ENCODE measurements around the gene KIAA1549.
"Not testable (repeated sequence)": the region's sequence is repeated elsewhere in the genome, so short reads cannot be mapped to it uniquely, and the experiment has no call there.

The KIAA1549 gene

GRCh38 chr7:138941545-138941944 is 39.6 kb downstream of the KIAA1549 start:
- no peak for DNase-seq

GRCh38 chr7:138940602-138941001 is 40.6 kb downstream of the KIAA1549 start:
- not testable (repeated sequence) for DNase-seq

GRCh38 chr7:138937484-138937883 is 43.7 kb downstream of the KIAA1549 start:
- DNase-seq: no peak

- no peak for DNase-seq
Measured at GRCh38 chr7:138935465-138936011, 45.7 kb downstream of the KIAA1549 start.

- no peak for DNase-seq
Measured at GRCh38 chr7:138934861-138935260, 46.3 kb downstream of the KIAA1549 start.

GRCh38 chr7:138934367-138934766 is 46.8 kb downstream of the KIAA1549 start:
- DNase-seq: no peak

- DNase-seq: no peak
Measured at GRCh38 chr7:138932870-138933269, 48.3 kb downstream of the KIAA1549 start.

GRCh38 chr7:138932427-138932826 is 48.8 kb downstream of the KIAA1549 start:
- DNase-seq: no peak

GRCh38 chr7:138929969-138930368 is 51.2 kb downstream of the KIAA1549 start:
- no peak for DNase-seq

GRCh38 chr7:138926241-138926612 is 55.0 kb downstream of the KIAA1549 start:
- DNase-seq: no peak

GRCh38 chr7:138924501-138925225 is 56.5 kb downstream of the KIAA1549 start:
- no peak for DNase-seq

GRCh38 chr7:138921277-138921676 is 59.9 kb downstream of the KIAA1549 start:
- DNase-seq: no peak

GRCh38 chr7:138919911-138920310 is 61.3 kb downstream of the KIAA1549 start:
- no peak for DNase-seq

GRCh38 chr7:138919216-138919615 is 62.0 kb downstream of the KIAA1549 start:
- no peak for DNase-seq

GRCh38 chr7:138918756-138919155 is 62.4 kb downstream of the KIAA1549 start:
- no peak for DNase-seq

GRCh38 chr7:138918176-138918575 is 63.0 kb downstream of the KIAA1549 start:
- no peak for DNase-seq

- no peak for DNase-seq
Measured at GRCh38 chr7:138917771-138918170, 63.4 kb downstream of the KIAA1549 start.

GRCh38 chr7:138916731-138917130 is 64.5 kb downstream of the KIAA1549 start:
- DNase-seq: no peak

GRCh38 chr7:138916275-138916674 is 64.9 kb downstream of the KIAA1549 start:
- DNase-seq: no peak

- DNase-seq: no peak
Measured at GRCh38 chr7:138913783-138914182, 67.4 kb downstream of the KIAA1549 start.

- DNase-seq: no peak
Measured at GRCh38 chr7:138911007-138911406, 70.2 kb downstream of the KIAA1549 start.

GRCh38 chr7:138907850-138908249 is 73.3 kb downstream of the KIAA1549 start:
- DNase-seq: no peak

GRCh38 chr7:138907201-138907847 is 73.9 kb downstream of the KIAA1549 start:
- DNase-seq: no peak

- peak; percentile 3 for DNase-seq
Measured at GRCh38 chr7:138903859-138904435, 77.2 kb downstream of the KIAA1549 start.
